Stimulated activated CD4-positive, alpha-beta T cell treated with anti-CD3 and anti-CD28 coated beads, Interleukin-2, amount 100 ng/mL, for 4 hours (primary cell): Measurements from ENCODE around the gene TMEM187.

ENCODE experiments used
- DNase-seq: peaks from one replicate; pipeline ENCODE4 v3.0.0-alpha.2; 2020; ENCODE audit warnings: low read depth

The TMEM187 gene

GRCh38 chrX:153972368-153973126, at the start of gene TMEM187:
TSS of gene TMEM187 (plus strand) at chrX:153972754. CDS start at chrX:153982063, 9,309 bp downstream.
- DNase-seq: peak; percentile 77

GRCh38 chrX:153922932-153923857, 49.4 kb upstream of the TMEM187 start:
- no peak for DNase-seq

GRCh38 chrX:153924149-153924861, 48.2 kb upstream of the TMEM187 start:
- DNase-seq: no peak

GRCh38 chrX:153925387-153925738, 47.2 kb upstream of the TMEM187 start:
- no peak for DNase-seq

- DNase-seq: peak; percentile 19
Measured at GRCh38 chrX:153925739-153926551, 46.6 kb upstream of the TMEM187 start, which contains the start of gene ARHGAP4. TSS of gene ARHGAP4 (minus strand) at chrX:153926264. CDS start at chrX:153926202, 62 bp downstream.

GRCh38 chrX:153926552-153926857, 46.0 kb upstream of the TMEM187 start:
- no peak for DNase-seq

- peak; percentile 62 for DNase-seq
Measured at GRCh38 chrX:153926858-153927671, 45.5 kb upstream of the TMEM187 start.

- DNase-seq: no peak
Measured at GRCh38 chrX:153927672-153927921, 45.0 kb upstream of the TMEM187 start.

- peak; percentile 86 for DNase-seq
Measured at GRCh38 chrX:153927922-153928760, 44.4 kb upstream of the TMEM187 start.

- no peak for DNase-seq
Measured at GRCh38 chrX:153928846-153929245, 43.7 kb upstream of the TMEM187 start.

- DNase-seq: no peak
Measured at GRCh38 chrX:153929576-153929975, 43.0 kb upstream of the TMEM187 start.

- no peak for DNase-seq
Measured at GRCh38 chrX:153930011-153930910, 42.3 kb upstream of the TMEM187 start.

- no peak for DNase-seq
Measured at GRCh38 chrX:153931151-153931550, 41.4 kb upstream of the TMEM187 start.

GRCh38 chrX:153931748-153932147, 40.8 kb upstream of the TMEM187 start:
- DNase-seq: no peak

- no peak for DNase-seq
Measured at GRCh38 chrX:153932220-153932915, 40.2 kb upstream of the TMEM187 start.

- DNase-seq: no peak
Measured at GRCh38 chrX:153933748-153934147, 38.8 kb upstream of the TMEM187 start.

GRCh38 chrX:153934148-153934761, 38.3 kb upstream of the TMEM187 start:
- DNase-seq: no peak

- DNase-seq: peak; percentile 55
Measured at GRCh38 chrX:153934762-153935325, 37.7 kb upstream of the TMEM187 start, which contains the start of gene NAA10. TSS of gene NAA10 (minus strand) at chrX:153935037. CDS start at chrX:153934904, 133 bp downstream.
